ENCODE data around the gene ARHGEF17.

The ARHGEF17 gene

DNA sequence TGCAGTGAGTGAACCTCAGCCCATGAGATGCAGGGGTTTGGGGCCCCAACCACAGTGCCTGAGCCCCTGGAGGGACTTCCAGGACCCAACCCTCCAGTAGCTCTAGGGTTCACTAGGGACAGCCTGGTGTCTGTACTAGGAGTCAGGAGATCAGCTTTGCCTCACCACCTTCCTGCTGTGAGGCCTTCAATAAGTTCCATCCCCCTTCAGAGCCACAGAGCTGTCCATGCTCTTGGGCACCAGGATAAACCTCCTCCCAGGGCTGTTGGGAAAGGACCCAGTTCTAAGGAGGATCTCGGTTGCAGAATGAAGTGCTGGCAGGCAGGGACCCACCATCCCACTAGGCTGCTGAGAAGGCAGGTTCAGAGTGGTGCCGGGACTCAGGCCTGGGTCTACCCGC, 9.7 kb downstream of the ARHGEF17 start:
- TF ChIP-seq, protein P1, sequence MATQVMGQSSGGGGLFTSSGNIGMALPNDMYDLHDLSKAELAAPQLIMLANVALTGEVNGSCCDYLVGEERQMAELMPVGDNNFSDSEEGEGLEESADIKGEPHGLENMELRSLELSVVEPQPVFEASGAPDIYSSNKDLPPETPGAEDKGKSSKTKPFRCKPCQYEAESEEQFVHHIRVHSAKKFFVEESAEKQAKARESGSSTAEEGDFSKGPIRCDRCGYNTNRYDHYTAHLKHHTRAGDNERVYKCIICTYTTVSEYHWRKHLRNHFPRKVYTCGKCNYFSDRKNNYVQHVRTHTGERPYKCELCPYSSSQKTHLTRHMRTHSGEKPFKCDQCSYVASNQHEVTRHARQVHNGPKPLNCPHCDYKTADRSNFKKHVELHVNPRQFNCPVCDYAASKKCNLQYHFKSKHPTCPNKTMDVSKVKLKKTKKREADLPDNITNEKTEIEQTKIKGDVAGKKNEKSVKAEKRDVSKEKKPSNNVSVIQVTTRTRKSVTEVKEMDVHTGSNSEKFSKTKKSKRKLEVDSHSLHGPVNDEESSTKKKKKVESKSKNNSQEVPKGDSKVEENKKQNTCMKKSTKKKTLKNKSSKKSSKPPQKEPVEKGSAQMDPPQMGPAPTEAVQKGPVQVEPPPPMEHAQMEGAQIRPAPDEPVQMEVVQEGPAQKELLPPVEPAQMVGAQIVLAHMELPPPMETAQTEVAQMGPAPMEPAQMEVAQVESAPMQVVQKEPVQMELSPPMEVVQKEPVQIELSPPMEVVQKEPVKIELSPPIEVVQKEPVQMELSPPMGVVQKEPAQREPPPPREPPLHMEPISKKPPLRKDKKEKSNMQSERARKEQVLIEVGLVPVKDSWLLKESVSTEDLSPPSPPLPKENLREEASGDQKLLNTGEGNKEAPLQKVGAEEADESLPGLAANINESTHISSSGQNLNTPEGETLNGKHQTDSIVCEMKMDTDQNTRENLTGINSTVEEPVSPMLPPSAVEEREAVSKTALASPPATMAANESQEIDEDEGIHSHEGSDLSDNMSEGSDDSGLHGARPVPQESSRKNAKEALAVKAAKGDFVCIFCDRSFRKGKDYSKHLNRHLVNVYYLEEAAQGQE (IDR thresholded peaks at IDR 0.05; ENCODE audit: insufficient read depth in 1 of 2, low read depth in 2 of 2, low read length in 2 of 2) = no peak
- TF ChIP-seq FOXP2 (optimal IDR thresholded peaks at IDR 0.05; ENCODE audit: borderline replicate concordance, extremely low read depth, extremely low read length, insufficient read depth) (no peak), TAF1 (IDR thresholded peaks at IDR 0.05; ENCODE audit: borderline replicate concordance, insufficient read depth, low read length) (no peak), SIN3A (IDR thresholded peaks at IDR 0.05; ENCODE audit: borderline replicate concordance, insufficient read depth, low read length) (no peak), POLR2AphosphoS5 (IDR thresholded peaks at IDR 0.05; ENCODE audit: low read depth, low read length) (no peak)

DNA sequence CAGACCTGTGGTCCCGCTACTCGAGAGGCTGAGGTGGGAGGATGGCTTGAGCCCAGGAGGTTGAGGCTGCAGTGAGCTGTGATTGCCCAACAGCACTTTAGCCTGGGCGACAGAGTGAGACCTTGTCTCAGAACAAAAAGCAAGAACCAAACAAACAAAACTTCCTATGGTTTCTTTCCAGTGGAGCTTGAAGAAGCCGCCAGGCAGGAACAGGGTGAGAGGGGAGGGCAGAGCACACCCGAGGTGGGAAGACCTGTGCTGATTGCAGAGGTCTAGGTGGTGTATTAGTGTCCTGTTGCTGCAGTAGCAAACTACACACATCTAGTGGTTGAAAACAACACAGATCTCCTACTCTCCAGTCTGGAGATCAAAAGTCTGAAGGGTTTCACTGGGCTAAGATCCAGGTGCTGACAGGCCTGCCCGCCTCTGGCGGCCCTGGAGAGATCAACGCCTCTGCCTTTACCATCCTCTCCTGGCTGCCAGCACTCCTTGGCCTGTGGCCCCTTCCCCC, 10.5 kb downstream of the ARHGEF17 start:
- TF ChIP-seq POLR2AphosphoS5 (IDR thresholded peaks at IDR 0.05; ENCODE audit: low read depth, low read length) (no peak), TAF1 (IDR thresholded peaks at IDR 0.05; ENCODE audit: borderline replicate concordance, insufficient read depth, low read length) (no peak), FOXP2 (optimal IDR thresholded peaks at IDR 0.05; ENCODE audit: borderline replicate concordance, extremely low read depth, extremely low read length, insufficient read depth) (no peak), SIN3A (IDR thresholded peaks at IDR 0.05; ENCODE audit: borderline replicate concordance, insufficient read depth, low read length) (no peak)
- TF ChIP-seq, protein P1 (IDR thresholded peaks at IDR 0.05; ENCODE audit: insufficient read depth in 1 of 2, low read depth in 2 of 2, low read length in 2 of 2) = no peak

DNA sequence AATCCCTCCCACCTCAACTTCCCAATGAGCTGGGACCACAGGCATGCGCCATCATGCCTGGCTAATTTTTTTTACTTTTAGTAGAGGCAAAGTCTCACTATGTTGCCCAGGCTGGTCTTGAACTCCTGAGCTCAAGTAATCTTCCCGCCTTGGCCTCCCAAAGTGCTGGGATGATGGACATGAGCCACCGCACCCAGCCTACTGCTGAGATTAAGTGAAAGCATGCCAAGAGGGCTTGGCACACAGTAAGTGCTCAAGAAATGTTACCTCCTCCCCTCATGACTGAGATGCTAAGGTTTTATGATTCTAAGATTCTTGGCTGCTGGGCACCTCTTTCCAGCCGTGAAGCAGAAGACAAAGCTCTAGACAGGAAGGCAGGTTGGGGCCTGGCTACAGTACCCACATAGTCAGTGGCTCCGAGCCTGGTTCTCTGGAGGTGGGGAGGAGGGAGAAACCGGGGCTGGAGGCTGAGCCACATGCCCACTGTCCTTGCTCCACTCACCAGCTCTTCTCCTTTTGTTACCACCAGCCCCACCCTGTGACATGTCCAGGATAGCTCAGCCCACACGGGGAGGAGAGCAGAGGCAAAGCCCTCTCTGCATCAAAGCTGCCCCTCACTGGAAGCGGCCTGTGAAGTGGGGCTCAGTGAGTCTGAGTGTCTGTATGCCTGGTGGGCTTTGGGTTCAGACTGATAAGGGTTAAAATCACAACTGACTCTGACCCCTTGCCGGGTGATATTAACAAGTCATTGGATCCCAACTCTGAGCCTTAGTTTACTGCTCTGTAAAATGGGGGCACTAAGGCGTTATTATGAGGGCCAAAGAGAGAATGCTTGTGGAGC, 12.9 kb downstream of the ARHGEF17 start:
- TF ChIP-seq, protein P1 (IDR thresholded peaks at IDR 0.05; ENCODE audit: insufficient read depth in 1 of 2, low read depth in 2 of 2, low read length in 2 of 2) = no peak
- TF ChIP-seq SIN3A (IDR thresholded peaks at IDR 0.05; ENCODE audit: borderline replicate concordance, insufficient read depth, low read length) (no peak), TAF1 (IDR thresholded peaks at IDR 0.05; ENCODE audit: borderline replicate concordance, insufficient read depth, low read length) (no peak), FOXP2 (optimal IDR thresholded peaks at IDR 0.05; ENCODE audit: borderline replicate concordance, extremely low read depth, extremely low read length, insufficient read depth) (no peak), POLR2AphosphoS5 (IDR thresholded peaks at IDR 0.05; ENCODE audit: low read depth, low read length) (no peak)

DNA sequence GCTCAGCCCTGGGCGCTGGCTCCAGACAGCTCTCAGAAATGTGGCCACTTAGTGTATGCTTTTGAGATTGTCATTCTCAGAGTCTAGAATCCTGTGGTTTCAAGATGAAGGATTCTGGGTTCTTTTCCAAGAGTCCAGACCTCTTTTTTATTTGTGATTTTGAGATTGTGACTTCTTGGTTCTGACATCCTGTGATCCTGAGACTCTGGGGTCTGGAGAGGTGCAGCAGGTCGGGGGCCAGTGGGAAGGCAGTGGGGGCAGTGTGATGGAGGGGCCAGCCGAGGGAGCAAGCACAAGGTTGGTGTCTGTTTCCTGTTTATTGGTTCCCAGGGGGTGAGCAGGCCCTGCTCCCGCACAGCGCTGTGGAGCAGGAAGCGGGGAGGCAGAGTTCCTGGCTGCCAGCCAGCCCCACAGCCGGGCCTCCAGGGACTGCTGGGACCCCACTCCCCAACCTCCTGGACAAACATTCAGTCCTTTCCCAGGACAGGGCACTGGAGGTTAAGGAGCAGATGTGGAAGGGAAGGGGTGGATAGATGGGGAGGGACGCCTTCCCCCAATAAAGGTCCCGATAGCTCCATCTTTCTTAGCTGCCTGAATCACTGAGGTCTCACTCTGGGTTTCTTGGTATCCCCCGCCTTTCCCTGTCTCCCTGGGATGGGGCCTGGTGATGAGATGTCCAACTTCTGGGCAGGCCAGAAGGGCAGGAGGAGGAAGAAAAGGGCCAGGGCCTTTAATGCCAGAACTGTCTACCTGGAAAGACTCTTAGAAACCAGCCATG, 13.7 kb downstream of the ARHGEF17 start:
- no peak for TF ChIP-seq TAF1 (IDR thresholded peaks at IDR 0.05; ENCODE audit: borderline replicate concordance, insufficient read depth, low read length)
- no peak for TF ChIP-seq SIN3A (IDR thresholded peaks at IDR 0.05; ENCODE audit: borderline replicate concordance, insufficient read depth, low read length)
- TF ChIP-seq POLR2AphosphoS5 (IDR thresholded peaks at IDR 0.05; ENCODE audit: low read depth, low read length) = no peak
- TF ChIP-seq FOXP2 (optimal IDR thresholded peaks at IDR 0.05; ENCODE audit: borderline replicate concordance, extremely low read depth, extremely low read length, insufficient read depth) = peak; percentile 64
- TF ChIP-seq, protein P1 (IDR thresholded peaks at IDR 0.05; ENCODE audit: insufficient read depth in 1 of 2, low read depth in 2 of 2, low read length in 2 of 2) = no peak
